ENCODE measurements around the gene EIF4E. TPM values are rescaled to one million over a fixed set of nuclear protein-coding genes. Genes with fewer than 3 reads are reported as not detected.
"Not testable (repeated sequence)": the region's sequence is repeated elsewhere in the genome, so short reads cannot be mapped to it uniquely, and the experiment has no call there.

Gene EIF4E
- total and polyA plus RNA-seq, 2 of the 4 experiments (the other 2 are of a cell fraction), result 80.4 to 113 TPM

GRCh38 chr4:98934851-98935250, 5.9 kb upstream of the EIF4E start:
- H2BK15ac ChIP-seq (ENCODE audit: low read depth, low read length); in situ Hi-C loops (cut with MboI; ENCODE audit: low sequenced_read_pairs); dilution Hi-C loops (cut with HindIII; ENCODE audit: low sequenced_read_pairs, unreplicated experiment): not testable (repeated sequence)

More at GRCh38 chr4:98934851-98935250, 5.9 kb upstream of the EIF4E start:
- H3K9ac ChIP-seq (ENCODE audit: low read depth, low read length); H3K56ac ChIP-seq (ENCODE audit: extremely low read depth, insufficient read depth, low read length); POLR2A ChIA-PET (ENCODE audit: unreplicated experiment); H3K18ac ChIP-seq (ENCODE audit: low read depth, low read length); H3K4me3 ChIP-seq (ENCODE audit: insufficient read depth, low read depth, low read length); H3K14ac ChIP-seq (replicated peaks; ENCODE audit: low read depth, low read length); H3K27ac ChIP-seq (ENCODE audit: insufficient read depth, low read length); H3K36me3 ChIP-seq (ENCODE audit: control insufficient read depth, insufficient read depth, low read length); H2AFZ ChIP-seq (replicated peaks; ENCODE audit: low read length, poor library complexity); intact Hi-C loops (cut with micrococcal nuclease); ATAC-seq (ENCODE audit: low read depth); CTCF ChIA-PET; H3K9me1 ChIP-seq (ENCODE audit: insufficient read depth, low read length); H4K91ac ChIP-seq (ENCODE audit: insufficient read depth, low read depth, low read length); H2BK20ac ChIP-seq (ENCODE audit: low read depth, low read length); H4K20me1 ChIP-seq (ENCODE audit: insufficient read depth, low read length); H3K27me3 ChIP-seq (ENCODE audit: control insufficient read depth, insufficient read depth, low read length); H4K8ac ChIP-seq (ENCODE audit: low read depth in 2 of 2, low read length in 2 of 2); H2BK120ac ChIP-seq (ENCODE audit: low read depth, low read length); H2AK5ac ChIP-seq (ENCODE audit: low read depth, low read length); H3K23ac ChIP-seq (ENCODE audit: low read depth, low read length); H3K4me1 ChIP-seq (ENCODE audit: control insufficient read depth, insufficient read depth, low read length); H3K9me3 ChIP-seq (ENCODE audit: control insufficient read depth, insufficient read depth, low read length); H2AK9ac ChIP-seq (replicated peaks; ENCODE audit: low read depth, low read length, poor library complexity); DNase-seq; H3K4ac ChIP-seq (ENCODE audit: low read depth, low read length); BruUV-seq (replicated peaks); H3K4me2 ChIP-seq (ENCODE audit: low read depth, low read length); H3K79me1 ChIP-seq (ENCODE audit: low read depth in 1 of 2, low read length in 2 of 2); H4K5ac ChIP-seq (ENCODE audit: low read depth, low read length); H2BK5ac ChIP-seq (ENCODE audit: low read depth, low read length, poor library complexity, severe bottlenecking): not testable (repeated sequence)
- no CpG with 5 or more reads among the region's 7 CpGs for WGBS, 2 experiments (ENCODE audit: extremely low coverage in 2 of 2, insufficient read length in 1 of 2)

All from IMR-90 (cell line).